Epithelial cell of proximal tubule (primary cell): ENCODE measurements around the gene TBATA. TPM values are rescaled to one million over a fixed set of nuclear protein-coding genes. Genes with fewer than 3 reads are reported as not detected.

Experiments
- DNase-seq: peaks from one replicate; pipeline ENCODE4 v3.0.0-alpha.2; 2011; ENCODE audit warnings: low read depth
- H3K4me3 ChIP-seq: 2 replicates; pipeline ENCODE4 v1.5.1; 2011; ENCODE audit warnings: low read depth, mild to moderate bottlenecking, low read length
- CTCF ChIP-seq: conservative IDR thresholded peaks from 2 replicates; pipeline ENCODE4 v1.5.1; 2012; ENCODE audit warnings: low read depth, mild to moderate bottlenecking, low read length
- total RNA-seq: library from RNA; depleted of rRNA; stranded (reverse); fragments of >200 nt; gene quantifications from 2 replicates; pipeline ENCODE4 v1.2.3, GENCODE V29; 2015

The TBATA gene
- total RNA-seq, 1 donor from 2014 or later, result not detected

- DNase-seq, result no peak
- TF ChIP-seq CTCF, result no peak
Measured at GRCh38 chr10:70751356-70751755, 33.8 kb downstream of the TBATA start.

DNA sequence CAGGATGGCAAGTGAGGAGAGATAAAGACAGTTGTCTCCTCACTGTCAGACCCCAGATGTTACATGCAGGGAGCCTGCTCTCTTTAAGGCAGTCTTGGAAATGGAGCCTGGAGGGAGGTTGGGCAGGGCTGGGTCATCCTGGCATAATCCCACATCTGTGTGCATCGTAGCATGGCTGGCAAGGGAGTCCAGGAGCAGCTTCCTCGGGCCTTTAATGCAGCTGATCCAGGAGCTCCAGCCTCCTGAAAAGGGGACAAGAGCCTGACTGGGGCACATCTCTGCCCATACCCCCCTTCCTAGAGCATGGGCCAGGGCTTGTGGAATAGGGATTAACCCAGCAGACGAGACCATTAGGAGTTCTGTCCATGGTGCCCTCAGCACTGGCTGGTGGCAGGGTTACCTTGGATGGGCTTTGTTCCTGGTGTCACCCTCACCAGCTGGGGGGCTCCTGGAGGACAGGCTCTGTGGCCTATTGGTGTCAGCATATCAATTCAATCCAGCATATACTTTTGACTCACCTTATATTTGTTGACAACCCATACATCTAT, 34.9 kb downstream of the TBATA start:
- DNase-seq, result no peak
- H3K4me3 ChIP-seq, result no peak overlapping the region
- no peak for TF ChIP-seq CTCF

More at GRCh38 chr10:70751356-70751755, 33.8 kb downstream of the TBATA start:
- no peak overlapping the region for H3K4me3 ChIP-seq

DNA sequence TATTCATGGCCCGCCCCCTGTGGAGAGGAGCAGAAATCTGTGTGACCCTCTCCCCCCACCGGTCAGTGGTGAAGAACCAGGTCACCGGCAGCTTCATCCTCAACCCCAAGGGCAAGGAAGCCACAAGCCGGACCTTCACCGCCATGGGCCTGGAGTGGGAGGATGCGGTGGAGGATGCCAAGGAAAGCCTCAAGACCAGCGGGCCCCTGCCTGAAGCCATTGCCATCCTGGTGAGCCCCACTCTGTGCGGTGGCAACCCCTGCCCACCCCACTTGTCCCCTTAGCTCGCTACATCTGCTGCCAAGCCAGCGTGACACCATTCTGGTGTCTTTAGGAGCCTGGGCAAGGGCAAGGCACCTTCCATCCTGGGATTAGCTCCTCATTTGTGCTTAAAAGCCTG, 35.4 kb downstream of the TBATA start:
- no peak overlapping the region for H3K4me3 ChIP-seq
- DNase-seq, result no peak
- no peak for TF ChIP-seq CTCF

GRCh38 chr10:70748801-70749573, 36.2 kb downstream of the TBATA start:
- no peak overlapping the region for H3K4me3 ChIP-seq
- no peak for TF ChIP-seq CTCF
- no peak for DNase-seq

GRCh38 chr10:70748305-70748704, 36.9 kb downstream of the TBATA start:
- no peak for TF ChIP-seq CTCF
- DNase-seq, result no peak

GRCh38 chr10:70747192-70747965, 37.8 kb downstream of the TBATA start:
- H3K4me3 ChIP-seq, result no peak overlapping the region
- no peak for DNase-seq
- TF ChIP-seq CTCF, result no peak

More at GRCh38 chr10:70748305-70748704, 36.9 kb downstream of the TBATA start:
- no peak overlapping the region for H3K4me3 ChIP-seq
